HG02981 (cell line): ENCODE results near the gene ALDOA.
"Not testable (repeated sequence)": the region's sequence is repeated elsewhere in the genome, so short reads cannot be mapped to it uniquely, and the experiment has no call there.

Source experiments
- ATAC-seq: cut with Tn5 transposase; IDR thresholded peaks from one replicate; pipeline ENCODE4 v1.9.1; 2021; ENCODE audit warnings: mild to moderate bottlenecking, moderate library complexity; ENCODE audit not compliant: unreplicated experiment

The ALDOA gene

GRCh38 chr16:30065102-30065942, at the start of gene ALDOA:
Gene ALDOA (plus strand): TSS chr16:30065760. CDS start chr16:30066898, 1,138 bp downstream.
- peak; percentile 82 for ATAC-seq

DNA sequence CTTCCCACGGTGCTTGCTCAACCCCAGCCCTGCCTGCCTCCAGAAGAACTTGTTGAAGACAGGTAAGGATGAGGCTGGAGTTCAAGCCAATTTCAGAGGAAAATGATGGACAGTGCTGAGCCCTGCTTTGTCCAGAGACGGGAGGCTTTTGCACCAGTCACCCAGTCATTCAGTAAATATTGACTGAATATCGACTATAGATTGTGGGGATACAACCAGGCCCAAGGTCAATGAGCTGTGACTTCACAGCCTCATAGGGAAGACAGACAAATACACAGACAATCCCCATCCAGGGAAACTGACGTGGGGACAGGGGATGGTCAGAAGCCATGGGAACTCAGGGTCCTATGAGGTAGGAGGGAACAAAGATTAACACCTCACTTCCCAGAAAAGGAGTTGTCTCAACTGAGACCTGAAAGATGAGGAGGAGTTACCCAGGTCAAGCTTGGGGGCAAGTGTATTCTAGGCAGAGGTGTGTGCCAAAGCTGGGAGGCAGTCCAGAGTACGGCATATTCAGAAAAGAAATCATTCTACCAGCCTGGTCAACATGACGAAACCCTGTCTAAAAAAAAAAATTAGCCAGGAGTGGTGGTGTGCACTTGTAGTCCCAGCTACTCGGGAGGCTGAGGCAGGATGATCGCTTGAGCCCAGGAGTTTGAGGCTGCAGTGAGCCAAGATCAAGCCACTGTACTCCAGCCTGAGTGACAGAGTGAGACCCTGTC, 48.8 kb upstream of the ALDOA start:
- no peak for ATAC-seq

- no peak for ATAC-seq
Measured at GRCh38 chr16:30017277-30017656, 48.3 kb upstream of the ALDOA start.

DNA sequence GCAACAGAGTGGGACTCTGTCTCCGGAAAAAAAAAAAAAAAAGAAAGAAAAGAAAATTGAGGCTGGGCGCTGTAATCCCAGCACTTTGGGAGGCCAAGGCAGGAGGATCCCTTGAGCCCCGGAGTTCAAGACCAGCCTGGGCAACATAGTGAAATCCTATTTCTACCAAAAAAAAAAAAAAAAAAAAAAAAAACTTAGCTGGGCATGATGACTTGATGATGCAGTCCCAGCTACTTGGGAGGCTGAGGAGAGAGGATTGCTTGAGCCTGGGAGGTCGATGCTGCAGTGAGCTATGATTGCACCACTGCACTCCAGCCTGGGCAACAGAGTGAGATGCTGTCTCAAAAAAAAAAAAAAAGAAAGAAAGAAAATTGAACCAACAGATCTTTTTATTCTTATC, 47.6 kb upstream of the ALDOA start:
- ATAC-seq, result not testable (repeated sequence)

DNA sequence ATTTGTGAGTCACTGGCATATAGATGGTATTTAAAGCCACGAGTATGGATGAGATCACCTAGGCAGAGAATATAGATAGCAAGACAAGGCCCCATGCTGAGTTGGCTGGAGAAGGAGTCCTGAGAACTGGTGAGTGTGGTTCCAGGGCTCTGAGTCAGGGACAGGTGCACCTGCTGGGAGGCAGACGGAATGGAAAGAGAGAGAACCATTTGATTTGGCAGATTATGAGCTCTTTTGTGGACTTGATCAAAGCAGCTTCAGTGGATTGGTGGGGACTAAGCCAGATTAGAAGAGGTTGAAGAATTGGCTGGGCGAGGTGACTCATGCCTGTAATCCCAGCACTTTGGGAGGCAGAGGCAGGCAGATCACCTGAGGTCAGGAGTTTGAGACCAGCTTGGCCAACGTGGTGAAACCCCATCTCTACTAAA, 46.8 kb upstream of the ALDOA start:
- ATAC-seq, result no peak

GRCh38 chr16:30022887-30023286, 42.7 kb upstream of the ALDOA start, which contains the start of gene C16orf92:
Gene C16orf92 (plus strand): TSS chr16:30023198. CDS start chr16:30023341, 143 bp downstream.
- ATAC-seq, result no peak

DNA sequence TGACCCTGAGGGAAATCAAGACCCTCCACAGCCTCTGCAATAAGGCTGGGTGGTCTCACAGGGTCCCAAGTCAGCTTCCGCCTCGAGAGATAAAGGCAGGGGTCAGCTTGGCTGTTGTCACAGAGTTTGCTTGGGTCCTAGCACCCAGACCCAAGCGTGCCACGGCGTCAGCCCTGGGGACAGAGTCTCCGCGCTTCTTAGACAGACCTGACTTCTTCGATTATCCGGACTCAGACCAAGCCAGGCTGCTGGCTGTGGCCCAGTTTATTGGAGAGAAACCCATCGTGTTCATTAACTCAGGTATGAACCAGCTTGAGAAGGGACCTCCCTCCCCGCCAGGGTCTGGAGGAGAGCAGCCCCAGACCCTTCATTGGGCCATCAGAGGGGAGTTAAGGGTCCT, 42.0 kb upstream of the ALDOA start:
- ATAC-seq, result no peak

- no peak for ATAC-seq
Measured at GRCh38 chr16:30024451-30024850, 41.1 kb upstream of the ALDOA start.

GRCh38 chr16:30025156-30025555, 40.4 kb upstream of the ALDOA start:
- ATAC-seq, result no peak

DNA sequence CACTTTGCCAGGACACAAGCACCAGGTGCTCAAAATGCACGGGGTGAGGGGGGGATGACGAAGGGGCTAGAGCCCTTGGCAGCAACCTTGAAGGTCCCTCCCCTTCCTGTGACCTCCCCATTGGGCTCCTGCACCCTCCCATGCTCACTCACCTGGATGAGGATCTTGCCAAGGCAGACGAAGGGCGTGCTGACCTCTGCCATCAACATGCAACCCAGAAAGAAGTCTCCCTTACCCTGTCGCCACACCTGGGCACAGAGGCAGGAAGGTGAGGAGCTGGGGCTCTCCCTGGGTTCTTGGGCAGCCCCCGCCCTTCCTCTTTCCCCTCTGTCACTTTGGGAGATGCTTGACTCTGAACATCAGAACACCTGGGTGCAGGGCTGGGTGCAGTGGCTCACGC, 40.0 kb upstream of the ALDOA start:
- ATAC-seq, result no peak

DNA sequence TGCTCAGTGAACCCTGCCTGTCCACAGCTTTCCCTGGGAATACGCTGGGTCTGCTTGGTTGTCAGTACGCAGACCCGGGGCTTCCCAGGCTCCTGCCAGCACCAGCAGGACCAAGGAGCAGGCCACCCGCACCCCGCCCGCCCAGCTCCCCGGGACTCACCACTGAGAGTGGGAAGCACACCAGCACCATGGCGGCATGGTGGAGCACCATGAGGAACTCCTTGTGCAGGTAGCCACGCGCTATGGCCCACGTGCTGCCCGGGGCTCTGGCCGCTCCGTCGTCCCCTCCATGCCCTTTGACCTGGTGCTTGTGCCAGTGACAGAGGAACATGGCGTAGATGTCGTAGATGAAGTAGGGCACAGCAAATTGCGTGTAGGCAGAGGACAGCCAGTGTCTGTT, 39.1 kb upstream of the ALDOA start:
- no peak for ATAC-seq

GRCh38 chr16:30027588-30028437, 37.7 kb upstream of the ALDOA start:
- no peak for ATAC-seq

GRCh38 chr16:30028438-30029076, 37.0 kb upstream of the ALDOA start:
- ATAC-seq, result no peak

- no peak for ATAC-seq
Measured at GRCh38 chr16:30030011-30030685, 35.4 kb upstream of the ALDOA start.

GRCh38 chr16:30030841-30031413, 34.6 kb upstream of the ALDOA start, which contains the start of gene TLCD3B:
Gene TLCD3B (minus strand): TSS chr16:30031271. CDS start chr16:30030527, 744 bp downstream.
- ATAC-seq, result no peak

DNA sequence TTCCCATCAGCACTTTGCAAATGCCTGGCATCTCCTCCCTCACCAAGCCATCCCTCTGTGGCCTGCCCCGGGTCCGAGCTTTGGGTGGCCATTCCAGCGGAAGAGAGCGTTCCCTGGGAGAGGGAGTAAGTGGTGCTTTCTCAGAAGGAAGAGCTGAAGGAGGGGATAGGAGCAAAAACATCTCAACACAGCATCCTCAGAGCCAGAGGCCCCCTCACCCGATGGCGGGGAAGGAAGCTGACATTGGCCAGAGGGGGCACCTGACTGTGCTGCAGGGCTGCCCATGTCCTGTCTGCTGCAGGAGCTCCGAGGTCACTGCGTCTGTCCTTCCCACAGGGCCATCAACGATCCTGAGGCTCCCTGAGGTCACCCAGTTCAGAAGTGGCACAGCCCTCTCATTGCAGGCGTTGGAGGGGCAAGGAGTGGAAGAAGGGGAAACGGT, 34.1 kb upstream of the ALDOA start:
- no peak for ATAC-seq

GRCh38 chr16:30032083-30032819, 33.3 kb upstream of the ALDOA start:
- ATAC-seq, result no peak

- no peak for ATAC-seq
Measured at GRCh38 chr16:30033270-30033669, 32.3 kb upstream of the ALDOA start.

GRCh38 chr16:30040221-30040620, 25.3 kb upstream of the ALDOA start:
- no peak for ATAC-seq
